PC-9 (cell line): ENCODE measurements around the gene FOXC2. TPM values are rescaled to one million over a fixed set of nuclear protein-coding genes. Genes with fewer than 3 reads are reported as not detected.

Source experiments
- BruUV-seq: library from RNA; stranded (reverse); fragments of 400-500 nt; replicated peaks from 2 replicates; lab custom pipeline; 2021; lab: Mats Ljungman, UMichigan
- CTCF ChIA-PET: fragments of 300-600 bp; sonication (Branson Sonifier 250); formaldehyde crosslinking; loops from one replicate; lab custom pipeline; 2022; ENCODE audit warnings: antibody characterized with exemption; lab: Charles Lee
- POLR2A ChIA-PET: fragments of 300-600 bp; sonication (Branson Sonifier 250); formaldehyde crosslinking; loops from one replicate; lab custom pipeline; 2022; ENCODE audit warnings: antibody characterized with exemption; ENCODE audit not compliant: unreplicated experiment; lab: Charles Lee
- DNase-seq, 2 experiments: peaks; one replicate each; pipeline versions ENCODE4 v3.0.0 to v3.0.0-alpha.2; 2015 to 2022; ENCODE audit warnings: mixed read lengths in 1 of 2
- H2AFZ ChIP-seq: fragments of 200-600 bp; sonication (generic); 2 replicates; pipeline ENCODE4 v1.8.1; 2017; ENCODE audit warnings: antibody characterized with exemption
- H3F3A ChIP-seq: fragments of 200-600 bp; sonication (generic); 2 replicates; pipeline ENCODE4 v1.8.1; 2017; ENCODE audit warnings: antibody characterized with exemption, mild to moderate bottlenecking, low read depth; ENCODE audit not compliant: insufficient read depth
- H3K27ac ChIP-seq: fragments of 200-600 bp; sonication (generic); 2 replicates; pipeline ENCODE4 v1.6.1; 2016; ENCODE audit warnings: mixed run types
- H3K27me3 ChIP-seq: fragments of 200-600 bp; sonication (generic); 2 replicates; pipeline ENCODE4 v1.6.1; 2016; ENCODE audit warnings: low read depth, mixed run types; ENCODE audit not compliant: insufficient read depth
- H3K36me3 ChIP-seq: fragments of 200-600 bp; sonication (generic); 2 replicates; pipeline ENCODE4 v1.6.1; 2016; ENCODE audit warnings: low read depth, mixed run types
- H3K4me1 ChIP-seq: fragments of 200-600 bp; sonication (generic); replicated peaks from 2 replicates; pipeline ENCODE4 v1.6.1; 2016; ENCODE audit warnings: mixed run types; ENCODE audit not compliant: insufficient read depth
- H3K4me2 ChIP-seq: fragments of 200-600 bp; sonication (generic); 2 replicates; pipeline ENCODE4 v1.6.1; 2017; ENCODE audit warnings: mixed run types
- H3K4me3 ChIP-seq: fragments of 200-600 bp; sonication (generic); 2 replicates; pipeline ENCODE4 v1.6.1; 2016; ENCODE audit warnings: mixed run types
- H3K79me2 ChIP-seq: fragments of 200-600 bp; sonication (generic); 2 replicates; pipeline ENCODE4 v1.6.1; 2017; ENCODE audit warnings: low read depth, mixed run types
- H3K9me2 ChIP-seq: fragments of 200-600 bp; sonication (generic); 2 replicates; pipeline ENCODE4 v1.8.1; 2017; ENCODE audit warnings: mild to moderate bottlenecking; ENCODE audit not compliant: insufficient read depth
- H3K9me3 ChIP-seq: fragments of 200-600 bp; sonication (generic); 2 replicates; pipeline ENCODE4 v1.8.1; 2016; ENCODE audit warnings: low read depth; ENCODE audit not compliant: insufficient read depth
- H4K20me1 ChIP-seq: fragments of 200-600 bp; sonication (generic); 2 replicates; pipeline ENCODE4 v1.8.1; 2017; ENCODE audit not compliant: insufficient read depth
- EZH2 ChIP-seq: fragments of 200-600 bp; sonication (generic); IDR thresholded peaks from 2 replicates; pipeline ENCODE4 v1.8.0; 2017; ENCODE audit warnings: antibody characterized with exemption, low read depth
- intact Hi-C: fragments of 100-400 bp; cut with micrococcal nuclease; formaldehyde crosslinking; loops from one replicate; pipeline ENCODE4 v1.10.0; 2022; ENCODE audit not compliant: unreplicated experiment
- total RNA-seq: library from RNA; stranded (reverse); gene quantifications from 2 replicates; pipeline ENCODE4 v1.2.3, GENCODE V29; 2021
- TF ChIP-seq, protein P1 (sequence below): fragments of 200-600 bp; sonication (generic); conservative IDR thresholded peaks from 2 replicates; pipeline ENCODE4 v1.6.1; 2017; ENCODE audit warnings: mixed run types, antibody characterized with exemption, mild to moderate bottlenecking, moderate library complexity

The FOXC2 gene
- total RNA-seq, 1 experiment from 2014 or later = not detected

- CTCF ChIA-PET = no interaction called here
- no peak overlapping the region for H3K27ac ChIP-seq
- intact Hi-C loops = loop anchor here (10.0 kb wide), 1 partner anchor 174 kb away; no protein-coding TSS in a partner anchor
- H2AFZ ChIP-seq = no peak overlapping the region
- H3K9me3 ChIP-seq = no peaks in the 10 kb centered on the region
- no peak for DNase-seq
- H3K4me3 ChIP-seq = no peak overlapping the region
- no peak overlapping the region for H3K4me2 ChIP-seq
- TF ChIP-seq, protein P1, sequence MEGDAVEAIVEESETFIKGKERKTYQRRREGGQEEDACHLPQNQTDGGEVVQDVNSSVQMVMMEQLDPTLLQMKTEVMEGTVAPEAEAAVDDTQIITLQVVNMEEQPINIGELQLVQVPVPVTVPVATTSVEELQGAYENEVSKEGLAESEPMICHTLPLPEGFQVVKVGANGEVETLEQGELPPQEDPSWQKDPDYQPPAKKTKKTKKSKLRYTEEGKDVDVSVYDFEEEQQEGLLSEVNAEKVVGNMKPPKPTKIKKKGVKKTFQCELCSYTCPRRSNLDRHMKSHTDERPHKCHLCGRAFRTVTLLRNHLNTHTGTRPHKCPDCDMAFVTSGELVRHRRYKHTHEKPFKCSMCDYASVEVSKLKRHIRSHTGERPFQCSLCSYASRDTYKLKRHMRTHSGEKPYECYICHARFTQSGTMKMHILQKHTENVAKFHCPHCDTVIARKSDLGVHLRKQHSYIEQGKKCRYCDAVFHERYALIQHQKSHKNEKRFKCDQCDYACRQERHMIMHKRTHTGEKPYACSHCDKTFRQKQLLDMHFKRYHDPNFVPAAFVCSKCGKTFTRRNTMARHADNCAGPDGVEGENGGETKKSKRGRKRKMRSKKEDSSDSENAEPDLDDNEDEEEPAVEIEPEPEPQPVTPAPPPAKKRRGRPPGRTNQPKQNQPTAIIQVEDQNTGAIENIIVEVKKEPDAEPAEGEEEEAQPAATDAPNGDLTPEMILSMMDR = no peak
- TF ChIP-seq EZH2 = no peak
- no peaks in the 10 kb centered on the region for H3K9me2 ChIP-seq
- no TSS peak for BruUV-seq
- no peaks in the 10 kb centered on the region for H3K4me1 ChIP-seq
- H3K27me3 ChIP-seq = peaks cover 74% of the 10 kb centered on the region
- no peaks in the 10 kb centered on the region for H3K79me2 ChIP-seq
- POLR2A ChIA-PET = no interaction called here
- H4K20me1 ChIP-seq = no peaks in the 10 kb centered on the region; the same call in 1 of the 2 replicates
- no peaks in the 10 kb centered on the region for H3F3A ChIP-seq
- H3K36me3 ChIP-seq = no peaks in the 10 kb centered on the region
Observed at GRCh38 chr16:86519007-86519648, 47.5 kb upstream of the FOXC2 start.

DNA sequence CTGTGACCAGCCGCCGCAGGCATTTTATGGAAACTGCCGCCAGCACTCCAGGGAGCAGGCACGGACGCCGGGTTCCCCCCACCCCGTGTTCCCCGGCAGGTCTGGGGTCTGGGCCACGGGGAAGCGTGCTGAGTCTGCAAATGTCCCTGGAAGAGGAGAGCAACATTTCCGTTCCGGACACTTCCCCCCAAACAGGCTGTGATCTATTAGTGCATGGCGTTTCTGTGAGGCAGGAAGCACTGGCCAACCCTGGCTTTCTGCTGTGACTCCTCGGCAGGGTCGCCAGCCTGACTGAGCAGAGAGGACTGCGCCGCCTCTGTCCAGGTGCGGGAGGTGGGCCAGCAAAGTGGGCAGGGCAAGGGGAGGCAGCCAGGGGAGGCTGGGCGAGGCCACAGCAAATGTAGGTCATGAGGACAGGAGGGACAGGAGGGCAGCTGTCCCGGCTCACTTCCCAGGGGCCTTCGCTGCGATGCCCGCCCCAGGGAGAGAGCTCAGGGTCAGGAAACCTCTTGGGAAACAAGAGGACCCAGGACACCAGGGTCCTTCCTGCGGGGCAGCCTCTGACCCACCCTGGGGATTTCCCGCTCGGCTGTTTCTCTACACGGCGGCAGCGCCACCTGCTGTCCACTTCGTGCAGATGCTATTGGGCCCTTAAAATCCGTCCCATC lies 46.8 kb upstream of the FOXC2 start:
- CTCF ChIA-PET = interaction anchor here (0.6 kb wide), 1 partner anchor 84 kb away, joined by 17 read pairs; no protein-coding TSS in a partner anchor

More for the DNA sequence above, 46.8 kb upstream of the FOXC2 start:
- Histone ChIP-seq H4K20me1 (no peaks in the 10 kb centered on the region; the same call in 1 of the 2 replicates), H3K27ac (no peak overlapping the region), H3K27me3 (peaks cover 78% of the 10 kb centered on the region), H3K36me3 (no peaks in the 10 kb centered on the region), H3K4me3 (peak overlapping the region; percentile 30; the same call in 1 of the 2 replicates), H3K4me1 (no peaks in the 10 kb centered on the region), H3K4me2 (peak overlapping the region; percentile 64), H3K79me2 (no peaks in the 10 kb centered on the region), H3K9me3 (no peaks in the 10 kb centered on the region), H3F3A (no peaks in the 10 kb centered on the region), H3K9me2 (no peaks in the 10 kb centered on the region), H2AFZ (no peak overlapping the region)
- intact Hi-C loops = loop anchor here (1.0 to 10.0 kb wide), 2 partner anchors 175 to 447 kb away; no protein-coding TSS in a partner anchor
- POLR2A ChIA-PET = no interaction called here
- DNase-seq = peak in 1 of 2 experiments; percentile 41
- TF ChIP-seq, protein P1 = peak; percentile 88
- TF ChIP-seq EZH2 = no peak
- no TSS peak for BruUV-seq
